ENCODE data around the gene IPCEF1. TPM values are rescaled to one million over a fixed set of nuclear protein-coding genes. Genes with fewer than 3 reads are reported as not detected.

IPCEF1 gene
- total and polyA plus RNA-seq, 2 of the 4 experiments (the other 2 are of a cell fraction), result under 0.01 to 0.03 TPM

GRCh38 chr6:154403788-154404187 is 47.2 kb upstream of the IPCEF1 start (continued):
- TF ChIP-seq CHD1 (IDR thresholded peaks at IDR 0.05; ENCODE audit: low read depth, low read length) (no peak), RFX5 (IDR thresholded peaks at IDR 0.05; ENCODE audit: low read depth, low read length) (no peak)

- DNase-seq (peak; percentile 42), ATAC-seq (ENCODE audit: low read depth) (no peak; the same call in 1 of the 2 replicates)
- no TSS peak for BruUV-seq (replicated peaks)
- Histone ChIP-seq H2AK5ac (ENCODE audit: low read depth, low read length) (no peak overlapping the region), H3K9me1 (ENCODE audit: insufficient read depth, low read length) (peaks cover 17% of the 10 kb centered on the region; the same call in 1 of the 2 replicates), H3K79me1 (ENCODE audit: low read depth in 1 of 2, low read length in 2 of 2) (peaks cover 4 to 26% of the 10 kb centered on the region in 2 experiments; a peak in 3 of 4 replicates), H3K4ac (ENCODE audit: low read depth, low read length) (peak overlapping the region; percentile 61), H3K4me3 (ENCODE audit: insufficient read depth, low read depth, low read length) (no peak overlapping the region), H3K23ac (ENCODE audit: low read depth, low read length) (no peak overlapping the region), H4K5ac (ENCODE audit: low read depth, low read length) (no peak overlapping the region), H2AFZ (replicated peaks; ENCODE audit: low read length, poor library complexity) (no peak overlapping the region), H2BK5ac (ENCODE audit: low read depth, low read length, poor library complexity, severe bottlenecking) (no peak overlapping the region), H3K27me3 (ENCODE audit: control insufficient read depth, insufficient read depth, low read length) (no peaks in the 10 kb centered on the region), H2AK9ac (replicated peaks; ENCODE audit: low read depth, low read length, poor library complexity) (no peak overlapping the region), H2BK15ac (ENCODE audit: low read depth, low read length) (no peak overlapping the region), H3K56ac (ENCODE audit: extremely low read depth, insufficient read depth, low read length) (no peak overlapping the region), H2BK20ac (ENCODE audit: low read depth, low read length) (peak overlapping the region; percentile 36), H3K14ac (replicated peaks; ENCODE audit: low read depth, low read length) (no peak overlapping the region; the same call in 1 of the 2 replicates), H4K20me1 (ENCODE audit: insufficient read depth, low read length) (no peaks in the 10 kb centered on the region), H3K27ac (ENCODE audit: insufficient read depth, low read length) (no peak overlapping the region), H3K36me3 (ENCODE audit: control insufficient read depth, insufficient read depth, low read length) (peaks cover 14% of the 10 kb centered on the region), H3K4me2 (ENCODE audit: low read depth, low read length) (no peak overlapping the region), H3K9ac (ENCODE audit: low read depth, low read length) (no peak overlapping the region), H3K9me3 (ENCODE audit: control insufficient read depth, insufficient read depth, low read length) (peaks cover 3% of the 10 kb centered on the region), H4K91ac (ENCODE audit: insufficient read depth, low read depth, low read length) (peak overlapping the region; percentile 6; the same call in 1 of the 2 replicates), H3K18ac (ENCODE audit: low read depth, low read length) (peak overlapping the region; percentile 44), H3K4me1 (ENCODE audit: control insufficient read depth, insufficient read depth, low read length) (peaks cover 22% of the 10 kb centered on the region), H4K8ac (ENCODE audit: low read depth in 2 of 2, low read length in 2 of 2) (peak overlapping the region in 1 of 2 experiments; percentile 10; a peak in 2 of 4 replicates), H2BK120ac (ENCODE audit: low read depth, low read length) (peak overlapping the region; percentile 23; the same call in 1 of the 2 replicates)
- no CpG with 5 or more reads among the region's 6 CpGs for WGBS, 2 experiments (ENCODE audit: extremely low coverage in 2 of 2, insufficient read length in 1 of 2)
- TF ChIP-seq MAZ (IDR thresholded peaks at IDR 0.05; ENCODE audit: borderline replicate concordance, low read depth, low read length), result no peak
- TF ChIP-seq POLR2A (IDR thresholded peaks at IDR 0.05; ENCODE audit: low read depth, low read length), result no peak
- TF ChIP-seq MAFK (IDR thresholded peaks at IDR 0.05; ENCODE audit: low read depth, low read length), result peak; percentile 71; the same call in 1 of the 2 replicates
- intact Hi-C loops (cut with micrococcal nuclease) (loop anchor here (2.0 to 5.0 kb wide), 2 partner anchors 15 to 125 kb away; no protein-coding TSS in a partner anchor), dilution Hi-C loops (cut with HindIII; ENCODE audit: low sequenced_read_pairs, unreplicated experiment) (no loop called here), in situ Hi-C loops (cut with MboI; ENCODE audit: low sequenced_read_pairs) (no loop called here)
- ChIA-PET POLR2A (ENCODE audit: unreplicated experiment) (no interaction called here), CTCF (no interaction called here)
These were observed 45.6 kb upstream of the IPCEF1 start for GRCh38 chr6:154402081-154402780.
